NCI-H1694 treated with DMSO at 0.1 percent for 48 hours (cell line): ENCODE data around the gene TLN1.

Experiments
- DNase-seq: peaks from one replicate; lab custom pipeline; 2025; lab: John Stamatoyannopoulos, UW

The TLN1 gene

DNA sequence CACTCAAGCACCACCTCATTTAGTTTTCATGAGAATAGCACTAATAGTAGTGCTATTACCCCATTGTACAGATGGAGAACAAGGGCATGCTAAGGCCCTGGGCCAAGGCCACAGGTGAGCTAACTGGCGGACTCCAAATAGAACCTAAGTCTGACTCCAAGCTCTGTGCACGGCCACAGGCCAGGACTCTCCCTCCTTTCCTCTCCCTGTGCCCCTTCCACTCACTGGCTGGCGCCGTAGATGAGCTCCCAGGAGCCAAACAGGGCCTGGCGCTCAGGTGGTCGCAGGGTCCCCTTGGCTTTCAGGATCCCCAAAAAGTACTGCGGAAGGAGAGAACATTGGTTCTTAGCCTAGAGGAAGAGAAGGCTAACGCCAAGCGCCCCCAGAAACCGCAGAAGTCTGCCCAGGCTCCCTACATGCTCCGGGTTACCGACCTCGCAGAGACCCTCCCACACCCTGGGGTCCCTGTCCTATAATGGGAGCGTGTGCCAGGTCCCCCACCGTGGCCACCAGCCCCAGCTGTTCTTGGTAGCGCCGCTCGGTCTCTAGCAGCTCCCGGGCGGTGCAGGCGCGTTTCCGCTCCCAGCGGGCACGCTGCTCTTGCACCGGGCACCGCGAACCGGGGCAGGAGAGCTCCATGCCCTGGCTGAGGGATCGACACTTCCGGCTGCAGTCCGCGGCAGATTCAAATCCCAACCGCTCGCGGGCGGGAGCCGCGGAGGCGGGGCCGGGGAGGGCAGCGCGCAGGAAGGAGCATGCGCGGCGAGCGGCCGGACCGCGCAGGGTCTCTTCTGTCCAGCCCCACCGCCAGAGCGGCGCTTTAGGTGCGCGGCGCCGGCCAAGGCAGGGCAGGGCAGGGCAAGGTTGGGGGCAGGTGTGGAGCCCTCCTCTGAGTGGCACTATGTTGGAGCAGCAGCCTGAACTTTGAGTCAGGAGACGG is 67.2 kb downstream of the TLN1 start, which contains the start of gene ARHGEF39:
Gene ARHGEF39 (minus strand): TSS at position 665 of the 940 bp plus-strand sequence. CDS start 26 bp downstream, at position 639.
- DNase-seq: peak; percentile 53

DNA sequence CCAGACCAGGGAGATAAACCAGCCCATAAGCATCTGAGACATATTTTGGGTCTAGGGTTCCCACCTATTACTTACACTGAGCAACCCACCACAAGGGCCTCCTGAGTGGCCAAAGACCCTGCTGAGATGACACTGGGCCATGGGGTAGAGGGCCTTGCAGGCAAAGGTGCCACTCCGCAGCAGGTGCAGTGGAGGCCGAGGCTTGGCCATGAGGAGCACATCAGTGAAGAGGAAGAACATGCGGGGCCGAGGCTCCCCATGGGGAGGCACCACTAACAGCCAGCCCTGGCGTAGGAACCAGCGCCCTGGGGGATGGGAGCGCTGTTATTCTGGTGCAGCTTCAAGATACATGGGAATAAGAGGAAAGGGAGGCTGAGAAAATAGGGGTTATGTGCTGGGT is 69.6 kb downstream of the TLN1 start:
- no peak for DNase-seq

DNA sequence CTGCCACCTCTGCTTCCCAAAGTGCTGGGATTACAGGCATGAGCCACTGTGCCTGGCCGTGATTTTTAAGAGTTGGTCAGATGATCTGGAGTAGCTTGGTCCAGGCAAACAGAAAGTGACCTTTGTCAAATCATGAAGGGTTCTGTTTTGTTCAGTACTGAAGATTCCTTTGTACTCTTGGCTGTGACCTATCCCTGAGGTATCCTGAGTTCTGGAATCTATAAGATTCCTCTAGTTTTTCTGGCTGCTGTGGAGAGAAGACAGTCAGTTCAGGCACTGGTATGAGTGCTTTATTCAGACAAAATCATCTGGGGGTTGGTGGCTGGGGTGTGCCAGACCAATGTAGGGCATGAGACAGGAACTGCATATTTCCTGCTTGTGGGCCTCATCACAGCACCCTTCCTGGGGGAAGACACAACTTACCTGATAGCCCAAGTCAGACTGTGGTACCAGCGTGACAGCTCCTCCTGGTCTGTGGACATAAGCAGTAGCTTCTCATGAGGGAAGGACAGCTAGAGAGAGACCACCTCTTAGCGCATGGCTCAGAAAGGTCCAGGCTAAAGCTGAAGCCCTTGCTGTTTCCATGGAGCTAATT is 70.1 kb downstream of the TLN1 start:
- no peak for DNase-seq

DNA sequence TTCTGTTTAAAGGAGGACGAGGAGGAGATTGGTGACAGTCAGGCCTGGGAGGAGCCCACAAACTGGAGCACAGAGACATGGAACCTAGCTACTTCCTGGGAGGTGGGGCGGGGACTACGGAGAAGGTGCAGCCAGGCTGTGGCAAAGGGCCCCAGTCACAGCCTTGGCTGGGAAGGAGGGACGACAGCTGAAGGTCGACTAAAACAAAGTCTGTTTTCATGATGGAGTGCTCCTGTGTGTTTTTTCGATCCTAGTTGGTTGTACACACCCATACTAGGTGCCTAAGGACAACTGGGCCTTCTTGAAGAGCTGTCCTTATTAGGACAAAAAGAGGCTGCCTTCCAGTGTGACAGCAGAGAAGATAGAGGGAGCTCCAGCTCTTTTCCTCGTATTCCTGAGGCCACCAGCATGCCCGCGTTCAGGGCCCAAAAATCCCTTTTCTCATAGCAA is 71.0 kb downstream of the TLN1 start:
- peak; percentile 30 for DNase-seq

DNA sequence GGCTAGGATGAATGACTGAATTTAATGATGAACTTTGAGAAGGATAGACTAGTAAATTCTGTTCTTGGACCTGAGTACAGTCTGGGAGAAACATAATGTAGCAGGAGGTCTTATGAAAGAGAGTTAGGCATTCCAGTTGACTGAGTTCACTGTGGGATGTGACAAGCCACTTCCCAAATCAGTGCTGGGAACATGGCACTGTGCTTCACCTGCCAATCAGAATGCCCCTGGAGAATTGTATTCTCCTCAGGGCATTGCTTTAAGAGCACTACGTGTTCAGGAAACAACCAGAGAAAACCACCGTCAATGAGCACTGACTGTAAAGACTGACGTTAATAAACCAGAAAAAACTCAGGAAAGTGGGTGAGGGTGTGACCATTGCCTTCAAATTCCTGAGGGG is 72.7 kb downstream of the TLN1 start:
- no peak for DNase-seq

DNA sequence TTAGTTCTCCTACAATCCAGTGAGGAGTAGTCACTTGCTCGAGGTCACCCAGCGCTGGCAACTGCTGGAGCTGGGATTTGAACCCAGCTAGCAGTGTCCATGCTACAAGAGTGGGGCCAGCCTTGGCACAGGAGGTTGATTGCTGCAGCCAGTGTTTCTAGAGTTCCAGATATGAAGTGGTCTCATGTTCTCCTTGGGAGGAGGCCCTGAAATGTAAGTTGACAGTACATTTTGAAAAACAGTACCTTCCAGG is 73.1 kb downstream of the TLN1 start:
- no peak for DNase-seq

DNA sequence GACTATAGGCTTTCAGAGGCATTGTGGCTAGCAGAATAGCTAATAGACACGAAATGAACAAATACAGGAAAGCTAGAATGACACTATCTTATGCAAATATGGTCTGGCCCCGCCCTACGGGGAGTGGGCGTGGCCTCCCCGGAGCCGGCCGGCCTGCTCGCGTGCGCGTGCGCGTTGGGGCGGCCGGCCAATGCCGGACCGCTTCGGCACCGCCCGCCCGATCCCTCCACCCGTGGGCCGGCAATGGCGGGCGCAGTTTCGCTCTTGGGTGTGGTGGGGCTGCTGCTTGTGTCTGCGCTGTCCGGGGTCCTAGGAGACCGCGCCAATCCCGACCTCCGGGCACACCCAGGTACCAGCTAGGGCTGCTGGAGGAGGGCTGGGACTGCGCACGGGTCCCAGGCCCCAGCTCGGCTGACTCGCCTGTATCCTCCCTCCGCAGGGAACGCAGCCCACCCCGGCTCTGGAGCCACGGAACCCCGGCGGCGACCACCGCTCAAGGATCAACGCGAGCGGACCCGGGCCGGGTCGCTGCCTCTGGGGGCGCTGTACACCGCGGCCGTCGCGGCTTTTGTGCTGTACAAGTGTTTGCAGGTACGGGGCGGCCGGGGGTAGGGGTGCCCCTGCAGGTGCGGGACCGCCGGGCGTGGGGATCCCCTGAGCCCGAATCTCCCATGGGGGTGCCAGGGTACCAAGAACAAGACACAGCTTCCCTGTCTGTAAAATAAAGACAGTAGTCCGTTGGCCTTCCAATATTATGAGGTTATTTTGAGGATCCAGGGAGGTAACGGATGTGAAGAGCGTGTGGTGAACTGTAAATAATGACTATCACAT is 73.6 kb downstream of the TLN1 start, which contains the start of gene CCDC107:
Gene CCDC107 (plus strand): TSS at position 156 of the 831 bp plus-strand sequence. CDS start 88 bp downstream, at position 244.
- peak; percentile 93 for DNase-seq

DNA sequence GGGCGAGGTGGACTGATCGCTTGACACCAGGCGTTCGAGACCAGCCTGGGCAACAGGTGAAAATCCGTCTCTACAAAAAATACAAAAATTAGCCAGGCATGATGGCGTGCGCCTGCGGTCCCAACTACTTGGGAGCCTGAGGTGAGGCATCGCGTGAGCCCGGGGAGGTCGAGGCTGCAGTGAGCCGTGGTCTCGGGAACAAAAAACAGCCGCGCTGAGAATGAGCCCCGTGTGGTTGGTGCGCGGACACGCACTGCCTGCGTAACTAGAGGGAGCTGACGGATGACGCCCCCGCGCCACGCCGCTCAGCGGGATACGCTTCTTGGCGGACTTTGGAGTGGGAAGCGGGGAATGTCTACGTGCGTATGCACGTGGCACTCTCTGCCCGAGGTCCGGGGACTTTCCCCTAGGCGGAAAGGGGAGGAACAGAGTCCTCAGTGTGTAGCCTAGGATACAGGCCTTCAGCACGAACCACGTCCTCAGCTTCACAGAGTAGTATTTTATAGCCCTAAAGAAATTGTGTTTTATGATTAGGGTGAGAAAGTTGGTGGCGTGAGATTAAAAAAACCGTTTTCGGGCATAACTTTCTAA is 74.4 kb downstream of the TLN1 start, which contains the start of gene RMRP:
Gene RMRP (minus strand): TSS at position 474 of the 591 bp plus-strand sequence.
- DNase-seq: peak; percentile 98

DNA sequence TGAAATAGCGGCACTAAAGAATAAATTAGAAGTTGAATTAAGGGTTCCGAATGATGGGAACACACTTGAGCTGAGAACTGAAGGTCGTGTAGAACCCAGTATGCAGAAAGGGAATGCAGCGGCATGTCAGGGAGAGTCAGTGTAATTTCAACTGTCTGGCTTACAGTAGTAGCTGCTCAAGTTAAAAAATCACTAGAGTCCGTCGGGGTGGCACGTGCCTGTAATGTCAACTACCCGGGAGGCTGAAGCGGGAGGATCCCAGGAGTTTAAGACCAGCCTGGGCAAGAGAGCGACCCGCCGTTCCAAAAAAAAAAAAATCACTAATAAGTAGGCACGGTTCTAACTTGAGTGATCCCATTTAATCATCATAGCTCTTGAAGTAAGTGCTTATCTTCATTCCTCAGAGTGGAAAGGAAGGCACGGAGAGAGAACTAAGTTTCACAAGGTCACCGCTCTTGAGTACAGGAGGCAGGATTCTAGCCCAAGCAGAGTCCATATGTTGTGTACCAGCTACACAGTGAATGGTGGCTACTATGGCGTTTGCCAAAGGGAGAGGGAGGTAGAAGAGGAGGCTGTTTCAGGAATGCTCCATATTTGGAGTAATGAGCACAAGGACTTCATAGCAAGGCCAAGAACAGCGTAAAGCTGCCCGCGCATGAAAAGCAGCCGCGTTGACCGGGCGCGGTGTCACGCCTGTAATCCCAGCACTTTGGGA is 75.0 kb downstream of the TLN1 start:
- DNase-seq: no peak

DNA sequence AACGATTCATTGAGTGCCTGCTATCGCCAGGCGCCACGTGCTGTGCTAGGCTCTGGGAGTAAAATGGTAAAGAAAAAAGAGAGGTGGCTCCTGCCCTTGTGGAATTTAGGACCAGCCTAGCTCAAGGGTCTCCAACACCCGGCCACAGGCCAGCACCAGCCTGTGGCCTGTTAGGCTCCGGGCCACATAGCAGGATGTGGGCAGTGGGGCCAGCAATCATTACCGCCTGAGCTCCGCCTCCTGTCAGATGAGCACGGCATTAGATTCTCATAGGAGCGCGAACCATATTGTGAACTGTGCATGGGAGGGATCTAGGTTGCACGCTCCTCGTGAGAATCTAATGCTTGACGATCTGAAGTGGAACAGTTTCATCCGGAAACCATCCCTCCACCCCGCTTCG is 75.6 kb downstream of the TLN1 start:
- DNase-seq: no peak

DNA sequence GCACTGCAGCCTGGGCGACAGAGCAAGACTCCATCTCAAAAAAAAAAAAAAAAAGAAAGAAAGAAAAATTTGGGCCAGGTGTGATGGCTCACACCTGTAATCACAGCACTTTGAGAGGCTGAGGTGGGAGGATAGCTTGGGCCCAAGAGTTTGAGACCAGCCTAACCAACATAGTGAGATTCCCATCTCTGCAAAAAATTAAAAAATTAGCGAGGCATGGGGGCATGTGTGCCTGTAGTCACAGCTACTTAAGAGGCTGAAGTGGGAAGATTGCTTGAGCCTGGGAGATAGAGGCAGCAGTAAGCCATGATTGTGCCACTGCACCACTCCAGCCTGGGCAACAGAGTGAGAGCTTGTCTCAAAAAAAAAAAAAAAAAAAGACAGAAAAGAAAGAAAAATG is 78.4 kb downstream of the TLN1 start:
- no peak for DNase-seq

DNA sequence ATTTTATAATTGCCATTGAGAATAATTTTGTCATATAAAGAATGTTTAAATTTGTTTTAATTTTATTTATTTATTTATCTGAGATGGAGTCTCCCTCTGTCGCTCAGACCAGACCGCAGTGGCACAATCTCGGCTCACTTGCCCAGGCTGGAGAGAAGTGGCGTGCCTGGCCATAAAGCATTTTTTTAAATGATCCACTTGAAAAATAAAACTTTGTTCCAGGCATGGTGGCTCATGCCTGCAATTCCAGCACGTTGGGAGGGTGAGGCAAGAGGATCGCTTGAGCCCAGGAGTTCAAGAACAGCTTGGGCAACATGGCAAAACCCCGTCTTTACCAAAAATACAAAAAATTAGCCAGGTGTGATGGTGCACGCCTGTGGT is 79.2 kb downstream of the TLN1 start:
- no peak for DNase-seq

DNA sequence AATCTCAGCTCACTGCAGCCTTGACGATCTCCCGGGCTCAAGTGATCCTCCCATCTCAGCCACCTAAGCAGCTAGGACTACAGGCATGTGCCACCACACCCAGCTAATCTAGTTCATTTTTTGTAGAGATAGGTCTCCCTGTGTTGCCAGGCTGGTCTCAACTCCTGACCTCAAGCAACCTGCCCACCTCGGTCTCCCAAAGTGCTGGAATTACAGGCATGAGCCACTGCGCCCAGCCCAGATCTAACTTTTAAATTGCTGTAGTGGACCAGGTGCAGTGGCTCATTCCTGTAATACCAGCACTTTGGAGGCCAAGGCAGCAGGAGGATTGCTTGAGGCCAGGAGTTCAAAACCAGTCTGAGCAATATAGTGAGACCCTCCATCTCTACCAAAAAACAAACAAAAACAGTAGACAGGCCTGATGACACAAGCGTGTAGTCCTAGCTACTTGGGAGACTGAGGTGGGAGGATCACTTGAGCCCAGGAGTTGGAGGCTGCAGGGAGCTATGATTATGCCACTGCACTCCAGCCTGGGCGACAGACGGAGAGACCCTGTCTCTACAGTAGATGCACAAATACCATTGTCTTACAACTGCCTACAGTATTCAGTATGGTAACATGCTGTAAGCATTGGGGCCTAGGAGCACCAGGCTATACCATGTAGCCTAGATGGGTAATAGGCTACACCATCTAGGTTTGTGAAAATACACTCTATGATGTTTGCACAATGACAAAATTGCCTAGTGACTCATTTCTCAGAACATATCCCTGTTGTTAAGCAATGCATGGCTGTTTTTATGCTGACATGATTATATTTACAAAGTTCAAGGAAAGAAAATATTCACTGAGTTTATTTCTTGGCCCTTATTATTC is 79.8 kb downstream of the TLN1 start:
- DNase-seq: no peak

DNA sequence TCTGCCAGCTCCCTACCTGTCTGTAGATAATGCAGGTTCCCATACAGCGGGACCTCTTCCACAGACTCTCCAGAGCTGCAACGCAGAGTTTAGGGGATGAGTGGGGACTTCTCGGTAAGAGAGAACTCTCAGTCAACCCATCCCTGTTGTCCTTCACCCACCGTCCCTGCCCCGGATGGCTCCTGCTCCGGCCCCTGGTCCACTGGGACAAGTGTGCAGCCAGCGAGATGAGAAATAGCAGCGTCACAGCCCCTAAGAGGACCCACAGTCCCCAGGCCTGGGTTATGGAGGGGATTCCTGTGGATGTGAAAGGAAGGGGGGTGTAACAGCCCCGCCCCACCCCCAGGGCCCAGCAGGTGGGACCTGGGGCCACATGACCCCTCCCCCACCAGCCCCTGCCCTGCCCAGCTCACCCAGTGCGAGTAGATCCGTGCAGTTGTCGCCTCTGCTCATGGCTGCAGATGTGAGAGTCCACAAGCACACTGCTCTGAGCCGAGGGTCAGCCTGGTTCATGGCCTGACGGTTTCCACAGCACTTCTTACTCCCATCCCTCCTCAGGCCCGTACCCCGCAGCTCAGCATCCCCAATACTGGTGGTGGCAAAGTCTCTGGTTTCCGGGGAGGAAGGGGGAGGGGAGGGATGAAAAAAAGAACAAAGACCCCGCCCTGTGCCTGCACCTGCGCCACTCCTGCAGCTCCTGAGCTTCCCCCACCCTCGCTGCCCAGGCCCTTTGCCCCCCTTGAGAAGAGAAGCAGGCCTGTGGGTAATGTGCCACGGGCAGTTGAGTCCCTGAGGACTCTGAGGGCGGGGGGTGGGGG is 81.4 kb downstream of the TLN1 start, which contains the start of gene SIT1:
Gene SIT1 (minus strand): TSS at position 591 of the 818 bp plus-strand sequence. CDS start 78 bp downstream, at position 513.
- no peak for DNase-seq

DNA sequence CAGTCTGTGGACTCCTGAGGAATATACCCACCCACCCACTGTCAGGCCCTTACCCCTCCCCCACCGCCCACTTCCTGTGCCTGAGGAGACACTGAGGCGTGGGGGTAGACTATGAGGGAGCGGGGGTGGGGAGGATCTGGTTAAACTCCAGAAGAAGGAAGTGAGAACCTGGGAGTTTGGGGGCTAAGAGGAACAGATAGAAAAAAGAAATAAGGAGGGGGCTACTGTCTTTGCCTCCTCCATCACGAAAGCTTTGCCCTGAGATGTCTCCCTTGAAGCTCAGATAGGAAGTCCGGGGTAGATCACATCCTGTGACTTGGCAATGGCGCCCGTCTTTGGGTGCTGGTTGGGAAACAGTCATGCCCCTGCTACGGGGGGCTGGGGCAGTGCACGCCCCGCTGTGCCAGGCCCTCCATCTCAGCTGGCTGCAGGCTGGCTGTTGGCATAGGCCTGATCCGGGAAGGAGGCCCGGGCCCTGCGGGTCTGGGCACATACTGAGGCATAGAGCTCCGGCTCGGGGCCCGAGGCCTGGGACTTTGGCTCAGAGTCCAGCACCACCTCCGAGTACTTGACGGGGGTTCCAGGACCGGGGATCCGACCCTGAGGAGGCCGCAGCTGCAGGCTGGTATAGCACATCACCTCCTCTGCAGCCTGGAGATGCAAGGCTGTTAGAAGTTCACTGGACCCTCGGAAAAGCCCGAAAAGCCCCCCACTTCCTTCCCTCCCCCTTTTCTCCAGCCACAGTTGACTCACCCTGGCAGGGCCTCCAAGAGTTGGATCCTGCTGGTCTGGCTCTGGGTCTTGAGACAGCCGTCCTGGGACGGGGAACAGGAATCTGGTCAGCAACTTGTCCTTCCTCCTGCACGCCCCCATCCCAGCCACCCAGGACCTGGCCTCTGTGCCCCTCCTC is 82.3 kb downstream of the TLN1 start:
- DNase-seq: no peak
